ENCODE measurements around the gene BHMT.

DNA sequence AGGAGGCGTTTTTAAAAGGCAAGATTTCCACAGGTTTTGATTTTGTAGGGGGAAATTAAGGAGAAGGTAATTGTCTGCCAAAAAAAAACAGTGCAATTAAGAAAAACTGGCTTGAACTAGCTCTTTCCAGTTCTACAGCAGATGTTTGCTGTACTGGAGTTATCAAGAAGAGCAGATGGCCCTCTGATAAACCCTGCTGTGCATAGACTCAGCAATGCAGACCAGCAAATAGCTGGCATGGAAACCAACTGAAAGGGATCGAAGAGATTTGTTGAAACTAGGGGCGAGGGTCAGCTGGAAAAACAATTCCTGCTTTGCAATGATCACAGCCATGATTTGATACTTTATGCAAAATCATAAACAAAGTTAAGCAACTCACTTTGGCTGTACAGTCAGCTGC, 17.8 kb upstream of the BHMT start:
- TF ChIP-seq CTCF (IDR thresholded peaks at IDR 0.05) (no peak), POLR2A (IDR thresholded peaks at IDR 0.05) (no peak)

Measured in heart left ventricle (tissue), 13 donors.